NCI-H526 treated with DMSO at 0.1 percent for 48 hours (cell line): Measurements from ENCODE around the gene GGT7.
"Not testable (repeated sequence)": the region's sequence is repeated elsewhere in the genome, so short reads cannot be mapped to it uniquely, and the experiment has no call there.

ENCODE experiments used
- DNase-seq: peaks from one replicate; lab custom pipeline; 2025; lab: John Stamatoyannopoulos, UW

Gene GGT7

GRCh38 chr20:34848597-34848996 lies 24.1 kb downstream of the GGT7 start:
- no peak for DNase-seq

- no peak for DNase-seq
These were observed 29.2 kb downstream of the GGT7 start for GRCh38 chr20:34843421-34843820.

GRCh38 chr20:34842143-34842542 lies 30.5 kb downstream of the GGT7 start:
- DNase-seq, result no peak

- DNase-seq, result peak; percentile 78
These were observed 38.2 kb downstream of the GGT7 start for GRCh38 chr20:34834459-34834893.

- DNase-seq, result no peak
These were observed 40.7 kb downstream of the GGT7 start for GRCh38 chr20:34831936-34832335.

- DNase-seq, result no peak
These were observed 43.5 kb downstream of the GGT7 start for GRCh38 chr20:34829191-34829590.

- peak; percentile 82 for DNase-seq
These were observed 46.9 kb downstream of the GGT7 start, which contains the start of gene NCOA6 for GRCh38 chr20:34825530-34826362. NCOA6 (minus strand) TSS chr20:34825651; CDS start chr20:34782355, 43,296 bp downstream.

GRCh38 chr20:34824806-34825529 lies 47.7 kb downstream of the GGT7 start:
- peak; percentile 62 for DNase-seq

GRCh38 chr20:34824452-34824805 lies 48.2 kb downstream of the GGT7 start:
- peak; percentile 87 for DNase-seq

GRCh38 chr20:34824026-34824425 lies 48.6 kb downstream of the GGT7 start:
- no peak for DNase-seq

GRCh38 chr20:34820805-34821578 lies 51.7 kb downstream of the GGT7 start:
- no peak for DNase-seq

- DNase-seq, result no peak
These were observed 54.9 kb downstream of the GGT7 start for GRCh38 chr20:34817801-34818200.

- DNase-seq, result no peak
These were observed 55.6 kb downstream of the GGT7 start for GRCh38 chr20:34817072-34817471.

GRCh38 chr20:34815636-34816035 lies 57.0 kb downstream of the GGT7 start:
- DNase-seq, result no peak

- DNase-seq, result no peak
These were observed 64.1 kb downstream of the GGT7 start for GRCh38 chr20:34808583-34808982.

- DNase-seq, result not testable (repeated sequence)
These were observed 64.7 kb downstream of the GGT7 start for GRCh38 chr20:34807944-34808465.

- no peak for DNase-seq
These were observed 66.4 kb downstream of the GGT7 start for GRCh38 chr20:34806255-34806654.

- no peak for DNase-seq
These were observed 73.8 kb downstream of the GGT7 start for GRCh38 chr20:34798871-34799270.

- no peak for DNase-seq
These were observed 74.3 kb downstream of the GGT7 start for GRCh38 chr20:34798328-34798727.

GRCh38 chr20:34797012-34797995 lies 75.4 kb downstream of the GGT7 start:
- no peak for DNase-seq
